ENCODE measurements around the gene SELENOP.

GRCh38 chr5:42800748-42801330, 10.9 kb downstream of the SELENOP start:
- TF ChIP-seq CTCF (conservative IDR thresholded peaks at IDR 0.05) (no peak), ZFX (IDR thresholded peaks at IDR 0.05) (no peak)
